Nephron (organoid): ENCODE results near the gene PLCL2.

Source experiments
- H3K27ac Mint-ChIP-seq, 3 experiments: 2 replicates each; pipeline ENCODE4 v1.8.0; 2020; ENCODE audit warnings: mixed read lengths in 3 of 3, mild to moderate bottlenecking in 2 of 3, moderate library complexity in 1 of 3
- H3K27me3 Mint-ChIP-seq: 2 replicates; pipeline ENCODE4 v1.8.0; 2021; ENCODE audit warnings: low read depth, mild to moderate bottlenecking, moderate library complexity, mixed read lengths
- H3K36me3 Mint-ChIP-seq: 2 replicates; pipeline ENCODE4 v1.8.0; 2020; ENCODE audit warnings: low read depth, mixed read lengths
- H3K4me1 Mint-ChIP-seq: 2 replicates; pipeline ENCODE4 v1.8.0; 2020; ENCODE audit warnings: mixed read lengths
- H3K4me3 Mint-ChIP-seq, 3 experiments: 2 replicates each; pipeline ENCODE4 v1.8.0; 2020; ENCODE audit warnings: mild to moderate bottlenecking in 3 of 3, mixed read lengths in 3 of 3, moderate library complexity in 2 of 3
- H3K9me3 Mint-ChIP-seq: 2 replicates; pipeline ENCODE4 v1.8.0; 2020; ENCODE audit warnings: mixed read lengths
- CTCF ChIP-seq, 3 experiments: fragments of 200-600 bp; sonication (generic); IDR thresholded peaks; one replicate each; pipeline ENCODE4 v1.5.0; 2021; ENCODE audit warnings: antibody characterized with exemption in 3 of 3; ENCODE audit not compliant: unreplicated experiment in 3 of 3

Gene PLCL2

GRCh38 chr3:16987141-16987540, 102.4 kb downstream of the PLCL2 start:
- no peaks in the 10 kb centered on the region for H3K4me1 Mint-ChIP-seq
- no peak overlapping the region for H3K27ac Mint-ChIP-seq
- H3K4me3 Mint-ChIP-seq, result no peak overlapping the region
- peaks cover 5% of the 10 kb centered on the region for H3K36me3 Mint-ChIP-seq
- no peaks in the 10 kb centered on the region for H3K9me3 Mint-ChIP-seq
- TF ChIP-seq CTCF (IDR thresholded peaks at IDR 0.05; ENCODE audit: unreplicated experiment in 3 of 3), result no peak
- no peaks in the 10 kb centered on the region for H3K27me3 Mint-ChIP-seq

GRCh38 chr3:16990163-16990562, 105.4 kb downstream of the PLCL2 start:
- H3K27me3 Mint-ChIP-seq, result no peaks in the 10 kb centered on the region
- H3K9me3 Mint-ChIP-seq, result no peaks in the 10 kb centered on the region
- H3K4me1 Mint-ChIP-seq, result peaks cover 5% of the 10 kb centered on the region
- H3K36me3 Mint-ChIP-seq, result no peaks in the 10 kb centered on the region
- no peak overlapping the region for H3K4me3 Mint-ChIP-seq
- TF ChIP-seq CTCF (IDR thresholded peaks at IDR 0.05; ENCODE audit: unreplicated experiment in 3 of 3), result no peak
- H3K27ac Mint-ChIP-seq, result no peak overlapping the region

- TF ChIP-seq CTCF (IDR thresholded peaks at IDR 0.05; ENCODE audit: unreplicated experiment in 3 of 3), result no peak
- Mint-ChIP-seq H3K36me3 (no peaks in the 10 kb centered on the region), H3K4me1 (peaks cover 5% of the 10 kb centered on the region), H3K4me3 (no peak overlapping the region), H3K9me3 (no peaks in the 10 kb centered on the region), H3K27me3 (no peaks in the 10 kb centered on the region), H3K27ac (no peak overlapping the region)
Observed at GRCh38 chr3:16992198-16992597, 107.4 kb downstream of the PLCL2 start.

- Mint-ChIP-seq H3K9me3 (no peaks in the 10 kb centered on the region), H3K27ac (no peak overlapping the region), H3K4me3 (no peak overlapping the region), H3K4me1 (peaks cover 5% of the 10 kb centered on the region), H3K27me3 (no peaks in the 10 kb centered on the region), H3K36me3 (no peaks in the 10 kb centered on the region)
- TF ChIP-seq CTCF (IDR thresholded peaks at IDR 0.05; ENCODE audit: unreplicated experiment in 3 of 3), result no peak
Observed at GRCh38 chr3:16993227-16993626, 108.5 kb downstream of the PLCL2 start.

GRCh38 chr3:16994854-16995525, 110.2 kb downstream of the PLCL2 start:
- no peak for TF ChIP-seq CTCF (IDR thresholded peaks at IDR 0.05; ENCODE audit: unreplicated experiment in 3 of 3)
- Mint-ChIP-seq H3K9me3 (no peaks in the 10 kb centered on the region), H3K4me1 (peaks cover 5% of the 10 kb centered on the region), H3K27me3 (no peaks in the 10 kb centered on the region), H3K4me3 (no peak overlapping the region), H3K36me3 (no peaks in the 10 kb centered on the region), H3K27ac (no peak overlapping the region)

- H3K27me3 Mint-ChIP-seq, result no peaks in the 10 kb centered on the region
- no peak for TF ChIP-seq CTCF (IDR thresholded peaks at IDR 0.05; ENCODE audit: unreplicated experiment in 3 of 3)
- no peaks in the 10 kb centered on the region for H3K36me3 Mint-ChIP-seq
- H3K4me1 Mint-ChIP-seq, result peaks cover 5% of the 10 kb centered on the region
- no peak overlapping the region for H3K4me3 Mint-ChIP-seq
- no peaks in the 10 kb centered on the region for H3K9me3 Mint-ChIP-seq
- no peak overlapping the region for H3K27ac Mint-ChIP-seq
Observed at GRCh38 chr3:16995601-16996000, 110.8 kb downstream of the PLCL2 start.
